Measurements from ENCODE around the gene GLB1L. TPM values are rescaled to one million over a fixed set of nuclear protein-coding genes. Genes with fewer than 3 reads are reported as not detected.
"Not testable (repeated sequence)": the region's sequence is repeated elsewhere in the genome, so short reads cannot be mapped to it uniquely, and the experiment has no call there.

The GLB1L gene
- total RNA-seq, 1 donor from 2014 or later = 12.0 TPM

DNA sequence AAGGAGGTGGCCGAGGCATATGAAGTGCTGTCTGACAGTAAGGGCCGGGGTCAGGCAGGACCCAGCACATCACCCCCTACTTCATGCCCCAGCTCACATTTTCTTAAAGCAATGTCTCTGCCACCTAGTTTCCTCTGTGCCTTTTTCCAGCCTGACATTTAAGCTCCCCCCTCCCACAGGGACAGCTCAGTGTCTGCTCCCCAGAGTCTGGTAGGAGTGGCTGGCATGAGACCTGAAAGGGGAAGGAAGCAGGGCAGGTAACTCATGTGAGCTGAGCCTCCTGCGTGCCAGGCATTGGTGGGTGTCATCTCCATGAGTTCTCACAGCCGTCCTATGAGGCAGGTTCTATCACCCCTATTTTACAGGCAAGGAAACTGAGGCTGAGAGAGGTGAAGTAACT lies 35.4 kb upstream of the GLB1L start:
- no peak for DNase-seq (ENCODE audit: low spot score)

DNA sequence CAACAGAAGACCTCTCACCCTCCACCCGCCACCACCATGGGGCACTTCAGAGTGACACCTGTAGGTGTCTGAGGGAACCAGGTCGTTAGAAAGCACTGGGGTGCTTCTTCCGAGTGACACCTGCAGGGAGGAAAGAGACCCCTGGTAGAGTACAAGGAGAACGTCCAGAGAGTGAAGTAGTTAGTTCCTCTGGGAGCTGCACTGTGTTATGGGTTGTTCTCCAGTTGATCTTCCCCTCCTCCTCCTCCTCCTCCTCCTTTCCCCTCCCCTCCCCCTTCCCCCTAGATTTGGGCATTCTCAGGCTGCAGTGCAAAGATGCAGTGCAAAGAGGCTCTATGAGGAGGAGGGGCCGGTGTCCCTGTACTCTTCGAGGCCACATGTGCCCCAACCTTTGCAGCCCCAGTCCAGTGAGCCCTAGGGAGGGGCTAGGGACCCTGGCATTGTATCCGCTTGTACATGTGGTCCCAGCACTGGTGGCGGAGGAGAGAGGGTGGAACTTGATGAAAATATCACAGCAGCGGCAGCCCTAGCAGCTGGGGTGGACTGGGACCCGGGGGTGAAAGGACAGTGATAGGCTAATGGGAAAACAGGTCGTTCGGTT lies 34.8 kb upstream of the GLB1L start:
- DNase-seq (ENCODE audit: low spot score) = no peak

DNA sequence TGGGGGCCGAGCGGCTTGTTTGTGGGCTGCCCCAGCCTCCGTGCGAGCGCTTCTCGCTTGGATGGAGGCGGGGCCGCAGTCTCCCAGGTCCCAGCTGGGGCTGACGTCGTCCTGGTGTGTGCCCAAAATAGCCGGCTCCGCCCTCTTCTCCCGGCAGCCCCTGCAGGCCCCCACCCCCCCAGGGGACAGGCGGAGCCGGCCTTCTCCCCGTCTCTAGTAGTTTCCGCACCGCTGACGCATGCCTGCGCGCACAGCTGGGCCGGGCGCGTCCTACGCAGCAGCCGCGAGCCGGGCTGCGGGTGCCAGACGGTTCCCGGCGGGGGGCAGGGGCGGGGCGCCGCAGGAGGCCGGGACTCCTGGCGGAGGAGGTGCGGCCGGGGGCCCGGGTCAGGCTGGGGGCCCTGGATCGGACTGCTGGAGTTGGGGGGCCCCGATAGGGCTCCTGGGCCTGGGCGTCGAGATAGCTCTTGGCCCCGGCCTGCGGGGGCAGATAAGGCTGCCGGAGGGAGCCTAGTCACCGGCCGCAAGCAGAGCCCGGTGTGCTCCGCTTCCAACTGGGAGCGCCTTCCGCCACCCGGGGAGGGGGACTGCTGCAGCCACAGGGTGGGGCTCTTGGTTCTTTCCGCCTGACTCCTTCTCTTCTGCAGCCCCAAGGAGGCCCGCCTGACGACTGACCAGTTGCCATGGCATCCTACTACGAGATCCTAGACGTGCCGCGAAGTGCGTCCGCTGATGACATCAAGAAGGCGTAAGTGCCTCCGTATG lies 34.1 kb upstream of the GLB1L start, which contains the start of gene DNAJB2:
Gene DNAJB2 (plus strand): TSS at position 216 of the 765 bp plus-strand sequence. CDS start 468 bp downstream, at position 684.
- DNase-seq (ENCODE audit: low spot score) = peak; percentile 99

DNA sequence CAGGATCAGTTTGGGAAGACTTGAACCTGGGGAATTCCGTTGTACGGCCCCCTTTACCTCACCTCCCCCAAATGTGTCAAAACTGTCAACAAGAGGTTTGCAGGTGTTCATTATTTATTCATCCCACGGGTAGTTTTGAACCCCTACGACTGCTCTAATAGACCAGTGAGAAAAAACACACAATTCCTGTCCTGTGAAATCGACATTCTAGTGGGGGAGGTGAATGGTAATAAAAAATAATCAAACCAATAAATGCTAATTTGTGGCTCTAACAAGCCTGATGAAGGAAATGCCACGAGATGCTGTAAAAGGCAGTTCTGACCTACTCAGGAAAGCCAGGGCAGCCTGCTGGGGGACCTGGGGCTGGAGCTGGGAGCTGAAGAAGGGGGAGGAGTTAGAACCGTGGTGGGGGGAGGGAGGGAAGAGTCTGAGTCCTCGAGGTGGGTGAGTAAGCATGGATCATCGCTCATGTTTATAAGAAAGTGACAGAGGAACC lies 33.5 kb upstream of the GLB1L start:
- no peak for DNase-seq (ENCODE audit: low spot score)

DNA sequence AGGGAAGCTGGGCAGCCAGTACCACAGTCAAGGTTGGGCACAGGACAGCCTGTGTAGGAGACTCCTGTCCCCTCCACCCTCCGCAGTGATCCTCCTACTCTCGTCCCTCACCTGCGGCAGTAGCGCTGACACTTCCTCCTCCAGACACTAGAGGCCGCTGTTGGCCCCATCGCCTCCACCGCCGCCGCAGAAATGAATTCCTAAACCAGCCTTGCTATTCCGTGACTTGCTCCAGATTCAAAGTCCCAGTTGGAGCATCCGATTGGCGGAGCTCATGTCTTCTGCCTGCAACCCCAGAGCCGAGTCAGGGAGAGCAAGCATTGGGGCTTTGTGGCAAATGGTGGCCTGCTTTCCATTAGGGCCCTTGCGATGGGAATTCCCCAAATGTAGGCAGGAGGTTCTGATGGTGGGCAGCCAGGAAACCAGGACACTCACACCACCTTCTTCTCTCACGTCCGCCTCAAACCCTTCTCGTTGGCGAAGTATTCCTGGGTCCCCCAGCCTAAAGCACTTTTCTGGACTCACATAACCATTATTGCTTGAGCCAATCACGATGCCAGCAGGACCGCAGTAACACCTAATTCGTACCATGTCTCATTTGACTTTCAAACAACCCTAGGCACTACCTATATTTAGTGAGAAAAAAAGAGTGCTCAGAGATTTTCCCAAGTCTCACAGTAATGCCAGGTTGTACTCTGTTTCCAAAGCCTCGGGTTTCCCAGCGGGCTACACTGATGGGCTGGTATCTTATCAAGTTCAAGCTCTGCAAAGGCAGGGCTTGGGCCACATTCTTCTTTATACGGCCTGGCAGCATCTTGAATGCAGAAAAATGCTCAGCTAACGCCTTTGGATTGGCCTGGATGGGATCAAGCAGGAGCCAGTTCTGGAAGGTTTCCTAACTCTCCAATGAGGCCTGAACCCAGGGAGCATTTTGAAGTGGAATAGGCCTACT lies 32.7 kb upstream of the GLB1L start:
- DNase-seq (ENCODE audit: low spot score) = peak; percentile 84

DNA sequence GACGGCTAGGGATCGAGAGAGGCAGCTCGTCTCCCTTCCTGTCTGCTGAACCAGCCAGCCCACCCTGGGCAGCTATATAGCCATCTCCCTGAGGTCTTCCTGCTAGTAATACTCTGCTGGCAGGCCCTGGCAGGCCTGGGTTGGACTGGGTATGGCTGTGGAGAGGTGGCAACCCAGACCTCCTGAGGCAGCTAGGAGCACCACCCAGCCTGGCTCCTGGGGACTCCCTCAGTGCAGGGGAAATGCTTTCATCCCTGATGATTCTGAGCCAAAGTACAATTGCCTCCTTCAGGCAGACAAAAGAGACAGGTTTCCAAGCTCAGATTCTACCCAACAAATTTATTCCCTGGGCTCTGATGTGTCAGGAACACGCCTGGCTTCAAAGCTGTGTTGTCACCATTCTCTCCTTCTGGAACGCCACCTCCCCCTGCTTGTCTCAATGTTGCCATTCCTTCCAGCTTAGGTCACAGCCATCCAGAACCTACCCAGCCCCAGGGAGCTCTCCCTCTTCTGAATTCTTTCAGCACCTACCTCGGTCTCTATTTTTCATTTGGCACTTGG lies 29.2 kb upstream of the GLB1L start:
- DNase-seq (ENCODE audit: low spot score) = peak; percentile 77

DNA sequence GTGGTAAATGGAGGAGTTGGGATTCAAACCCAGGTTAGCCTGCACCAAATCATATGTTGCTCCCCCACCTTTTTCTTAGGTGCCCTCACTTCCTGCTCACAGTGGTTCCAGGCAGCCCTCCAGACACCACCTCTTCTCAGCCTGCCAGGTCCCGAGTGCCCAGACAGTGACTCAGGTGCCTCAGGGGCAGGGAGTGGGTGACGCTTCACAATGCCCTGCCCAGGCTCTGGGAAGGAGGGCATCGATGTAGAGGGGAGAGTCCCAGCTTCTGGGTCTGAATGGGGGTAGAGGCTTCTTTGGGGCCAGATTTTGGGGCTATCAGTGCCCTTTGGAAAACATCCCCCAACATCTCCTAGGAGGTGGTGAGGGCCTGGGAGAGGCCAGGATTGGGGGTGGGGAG lies 28.7 kb upstream of the GLB1L start:
- no peak for DNase-seq (ENCODE audit: low spot score)

DNA sequence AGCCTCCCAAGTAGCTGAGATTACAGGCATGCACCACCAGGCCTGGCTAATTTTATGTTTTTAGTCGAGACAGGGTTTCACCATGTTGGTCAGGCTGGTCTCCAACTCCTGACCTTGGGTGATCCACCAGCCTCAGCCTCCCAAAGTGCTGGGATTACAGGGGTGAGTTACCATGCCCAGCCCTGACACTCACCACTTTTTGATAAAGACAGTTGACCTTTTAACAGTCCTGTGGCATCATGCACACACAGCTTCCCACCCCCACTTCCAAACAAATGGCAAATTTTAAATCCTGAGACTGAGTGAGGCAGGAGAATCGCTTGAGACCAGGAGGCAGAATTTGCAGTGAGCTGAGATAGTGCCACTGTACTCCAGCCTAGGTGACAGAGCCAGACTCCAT lies 27.8 kb upstream of the GLB1L start:
- DNase-seq (ENCODE audit: low spot score) = no peak

DNA sequence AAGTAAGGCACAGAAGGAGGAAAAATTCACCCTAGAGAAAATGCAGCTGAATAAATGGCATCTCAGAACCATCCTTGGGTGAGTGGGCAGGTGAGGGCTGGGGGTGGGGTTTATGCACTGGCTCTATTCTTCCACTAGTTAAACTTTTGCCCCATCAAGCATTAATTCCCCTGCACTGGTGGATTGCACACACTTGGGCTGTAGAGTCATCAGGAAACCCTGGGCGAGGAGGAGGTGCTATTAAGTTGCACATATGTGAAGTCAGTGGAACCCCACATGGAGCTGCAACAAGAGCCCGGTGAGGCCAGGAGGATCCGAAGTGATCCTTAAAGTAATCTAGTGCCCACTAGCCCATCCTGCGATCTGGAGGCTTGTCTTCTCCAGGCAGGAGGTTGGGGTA lies 27.1 kb upstream of the GLB1L start:
- no peak for DNase-seq (ENCODE audit: low spot score)

DNA sequence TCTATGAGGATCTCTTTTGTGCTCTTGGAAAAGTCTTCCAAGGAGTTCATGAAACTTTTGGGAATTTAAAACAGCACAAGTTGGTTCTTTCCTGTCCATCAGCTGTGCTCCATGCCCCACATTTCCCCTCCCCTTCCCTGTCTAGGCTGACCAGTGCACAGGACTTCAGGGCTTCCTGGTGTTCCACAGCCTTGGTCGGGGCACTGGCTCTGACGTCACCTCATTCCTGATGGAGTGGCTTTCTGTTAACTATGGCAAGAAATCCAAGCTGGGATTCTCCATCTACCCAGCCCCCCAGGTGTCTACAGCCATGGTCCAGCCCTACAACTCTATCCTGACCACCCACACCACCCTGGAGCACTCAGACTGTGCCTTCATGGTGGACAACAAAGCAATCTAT lies 25.8 kb upstream of the GLB1L start:
- DNase-seq (ENCODE audit: low spot score) = no peak

DNA sequence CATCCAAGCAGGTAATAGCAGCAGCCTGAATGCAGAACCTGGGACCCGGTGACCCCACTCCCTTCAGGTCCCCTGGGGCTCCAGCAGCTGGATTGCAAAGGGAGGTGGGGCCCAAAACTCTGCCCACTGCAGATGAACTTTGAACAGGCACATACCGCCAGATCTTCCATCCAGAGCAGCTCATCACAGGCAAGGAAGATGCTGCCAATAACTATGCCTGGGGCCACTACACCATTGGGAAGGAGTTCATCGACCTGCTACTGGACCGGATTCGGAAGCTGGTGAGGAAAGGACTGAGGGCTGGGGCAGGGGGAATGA lies 24.8 kb upstream of the GLB1L start:
- DNase-seq (ENCODE audit: low spot score) = no peak

DNA sequence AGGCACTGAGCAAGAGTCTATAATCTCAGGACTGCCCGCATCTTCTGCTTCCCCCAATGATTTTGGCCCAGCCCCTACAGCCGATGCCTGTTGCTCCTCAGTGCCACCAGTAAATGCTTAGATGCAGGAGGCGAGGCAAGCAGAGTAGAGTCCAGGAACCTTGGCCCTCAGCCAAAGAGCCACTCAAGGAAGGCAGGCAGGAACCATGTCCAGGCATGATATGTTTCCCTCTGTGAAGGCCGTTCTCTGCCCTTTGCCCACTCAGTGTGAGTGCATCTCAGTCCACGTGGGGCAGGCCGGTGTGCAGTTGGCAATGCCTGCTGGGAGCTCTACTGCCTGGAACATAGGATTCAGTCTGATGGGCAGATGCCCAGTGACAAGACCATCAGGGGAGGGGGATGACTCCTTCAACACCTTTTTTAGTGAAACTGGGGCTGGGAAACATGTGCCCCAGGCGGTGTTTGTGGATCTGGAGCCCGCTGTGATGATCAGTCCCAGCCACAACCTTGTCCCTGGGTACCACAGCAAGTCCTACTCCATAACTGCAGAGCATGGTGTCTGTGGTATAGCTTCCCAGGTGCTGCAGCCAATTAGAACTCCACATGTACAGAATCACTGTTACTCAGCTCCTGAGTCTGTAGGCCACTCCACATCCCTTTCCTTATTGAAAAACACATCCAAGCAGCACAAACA lies 24.3 kb upstream of the GLB1L start:
- DNase-seq (ENCODE audit: low spot score) = no peak

DNA sequence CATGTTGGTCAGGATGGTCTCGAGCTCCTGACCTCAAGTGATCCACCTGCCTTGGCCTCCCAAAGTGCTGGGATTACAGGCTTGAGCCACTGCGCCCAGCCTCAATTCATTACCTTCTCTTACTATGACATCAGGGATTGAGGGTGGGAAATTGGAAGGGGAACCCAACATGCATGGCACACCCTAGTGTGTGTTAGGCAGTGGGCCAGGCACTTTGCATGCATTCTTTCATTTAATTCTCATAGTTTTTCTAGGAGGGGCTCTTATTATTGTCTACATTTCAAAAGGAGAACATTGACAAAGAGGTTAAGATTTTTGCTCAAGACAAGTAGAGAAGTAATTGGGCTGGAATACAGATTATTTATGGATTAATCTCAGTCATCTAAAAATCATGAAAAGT lies 23.1 kb upstream of the GLB1L start:
- DNase-seq (ENCODE audit: low spot score) = no peak

DNA sequence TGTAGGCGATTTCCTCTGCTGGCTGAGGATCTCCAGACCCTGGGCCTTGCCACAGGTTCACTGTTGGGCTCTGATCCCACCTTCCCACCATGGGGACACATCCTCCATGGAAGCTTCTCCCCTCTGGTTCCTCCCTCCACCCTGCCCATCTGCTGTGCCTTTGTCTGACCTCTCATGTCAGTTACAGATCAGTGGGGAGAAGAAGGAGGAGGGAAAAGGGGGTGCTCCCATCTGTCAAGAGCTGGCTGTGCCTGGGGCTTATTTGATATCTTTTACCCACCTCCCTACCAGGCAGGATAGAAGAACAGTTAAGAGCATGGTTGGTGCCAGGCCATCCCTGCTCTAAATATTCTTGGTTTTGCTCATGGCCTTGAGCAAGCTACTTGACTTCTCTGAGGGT lies 21.6 kb upstream of the GLB1L start:
- DNase-seq (ENCODE audit: low spot score) = no peak

DNA sequence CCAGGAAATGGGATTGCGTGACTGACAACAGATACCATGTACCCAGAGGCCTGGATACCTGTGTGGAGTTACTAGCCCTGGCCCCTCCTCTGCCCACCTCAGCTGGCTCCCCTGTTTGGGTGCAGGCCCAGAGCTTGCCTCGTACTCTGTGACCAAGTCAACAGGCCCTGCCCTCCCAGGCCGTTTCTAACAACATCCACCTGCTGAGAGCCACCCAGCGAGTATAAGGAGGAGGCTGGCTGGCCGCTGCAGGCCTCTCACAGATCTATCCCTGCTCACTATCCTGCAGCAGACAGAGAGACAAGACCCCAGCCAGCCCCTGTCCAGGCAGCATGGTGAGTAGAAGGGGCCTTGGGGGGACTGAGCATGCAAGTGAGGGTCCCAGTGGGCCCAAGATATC lies 21.0 kb upstream of the GLB1L start:
- no peak for DNase-seq (ENCODE audit: low spot score)

DNA sequence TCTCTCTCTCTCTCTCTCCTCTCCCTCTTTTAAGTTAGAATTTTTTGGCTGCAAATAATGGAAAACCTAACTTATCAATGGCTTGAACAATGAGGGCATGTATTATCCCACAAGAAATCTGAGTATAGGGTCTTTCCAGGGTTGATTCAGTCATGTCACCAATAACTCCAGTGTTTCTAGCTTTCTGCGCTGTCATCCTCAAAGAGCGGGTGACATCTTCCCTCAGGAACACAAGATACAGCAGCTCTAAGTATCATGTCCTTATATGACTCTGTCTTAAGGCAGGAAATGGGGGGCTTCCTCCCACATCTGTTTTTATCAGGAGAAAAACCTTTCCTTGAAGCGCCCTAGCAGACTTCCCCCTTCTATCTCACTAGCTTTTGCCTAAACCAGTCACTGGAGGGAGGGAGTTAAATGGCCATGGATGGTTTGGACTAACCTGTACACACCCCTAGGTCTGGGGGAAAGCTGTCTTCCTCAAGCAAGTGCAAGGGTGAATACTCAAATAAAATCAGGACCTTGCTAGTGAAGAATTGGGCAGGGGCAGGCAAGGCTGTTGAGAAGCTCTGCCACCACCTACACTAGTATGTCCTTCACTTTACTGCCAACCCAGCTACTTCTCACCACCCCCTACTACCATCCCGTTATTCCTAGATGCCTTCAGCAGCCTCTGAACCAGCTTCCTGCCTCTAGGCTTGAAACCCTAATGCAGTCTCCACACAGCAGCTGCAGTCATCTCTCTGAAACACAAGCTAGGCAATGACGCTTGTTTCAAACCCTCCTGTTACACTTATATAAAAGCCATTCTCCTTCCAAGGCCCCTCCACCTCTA lies 16.0 kb upstream of the GLB1L start:
- DNase-seq (ENCODE audit: low spot score) = no peak

DNA sequence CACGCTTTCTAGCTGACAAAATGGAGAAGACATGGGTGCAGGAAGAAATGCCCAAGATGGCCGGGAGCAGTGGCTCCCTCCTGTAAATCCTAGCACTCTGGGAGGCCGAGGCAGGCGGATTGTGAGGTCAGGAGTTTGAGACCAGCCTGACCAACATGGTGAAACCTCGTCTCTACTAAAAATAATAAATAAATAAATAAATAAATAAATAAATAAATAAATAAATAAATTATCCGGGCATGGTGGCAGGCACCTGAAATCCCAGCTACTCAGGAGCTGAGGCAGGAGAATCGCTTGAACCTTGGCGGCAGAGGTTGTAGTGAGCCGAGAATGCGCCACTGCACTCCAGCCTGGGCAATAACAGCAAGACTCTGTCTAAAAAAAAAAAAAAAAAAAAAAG lies 13.7 kb upstream of the GLB1L start:
- DNase-seq (ENCODE audit: low spot score) = not testable (repeated sequence)

DNA sequence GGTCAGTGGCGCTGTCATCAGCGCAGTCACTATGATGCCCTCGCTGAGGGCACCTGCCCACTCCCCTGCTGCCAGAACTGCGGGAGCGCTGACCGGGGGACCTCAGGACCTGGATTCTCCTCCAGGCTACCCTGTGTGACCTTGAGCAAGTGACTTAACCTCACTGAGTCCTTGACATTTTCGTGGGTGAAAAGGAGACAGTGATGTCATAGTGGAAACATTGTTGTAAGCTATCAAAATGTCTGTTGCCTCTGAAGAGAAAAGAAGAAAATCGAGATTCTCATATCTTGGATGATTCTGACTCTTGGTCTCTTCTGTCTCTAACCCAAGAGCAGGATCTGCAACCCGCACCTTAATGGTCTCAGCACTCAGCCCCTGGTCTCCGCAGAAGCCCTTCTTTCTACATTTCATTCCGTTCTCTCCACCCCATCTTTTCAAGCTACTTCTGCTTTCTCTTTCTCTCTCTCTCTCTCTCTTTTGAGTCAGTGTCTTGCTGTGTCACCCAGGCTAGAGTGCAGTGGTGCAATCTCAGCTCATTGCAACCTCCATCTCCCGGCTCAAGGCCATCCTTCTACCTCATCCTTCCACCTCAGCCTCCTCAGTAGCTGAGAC lies 9.5 kb upstream of the GLB1L start:
- DNase-seq (ENCODE audit: low spot score) = no peak

DNA sequence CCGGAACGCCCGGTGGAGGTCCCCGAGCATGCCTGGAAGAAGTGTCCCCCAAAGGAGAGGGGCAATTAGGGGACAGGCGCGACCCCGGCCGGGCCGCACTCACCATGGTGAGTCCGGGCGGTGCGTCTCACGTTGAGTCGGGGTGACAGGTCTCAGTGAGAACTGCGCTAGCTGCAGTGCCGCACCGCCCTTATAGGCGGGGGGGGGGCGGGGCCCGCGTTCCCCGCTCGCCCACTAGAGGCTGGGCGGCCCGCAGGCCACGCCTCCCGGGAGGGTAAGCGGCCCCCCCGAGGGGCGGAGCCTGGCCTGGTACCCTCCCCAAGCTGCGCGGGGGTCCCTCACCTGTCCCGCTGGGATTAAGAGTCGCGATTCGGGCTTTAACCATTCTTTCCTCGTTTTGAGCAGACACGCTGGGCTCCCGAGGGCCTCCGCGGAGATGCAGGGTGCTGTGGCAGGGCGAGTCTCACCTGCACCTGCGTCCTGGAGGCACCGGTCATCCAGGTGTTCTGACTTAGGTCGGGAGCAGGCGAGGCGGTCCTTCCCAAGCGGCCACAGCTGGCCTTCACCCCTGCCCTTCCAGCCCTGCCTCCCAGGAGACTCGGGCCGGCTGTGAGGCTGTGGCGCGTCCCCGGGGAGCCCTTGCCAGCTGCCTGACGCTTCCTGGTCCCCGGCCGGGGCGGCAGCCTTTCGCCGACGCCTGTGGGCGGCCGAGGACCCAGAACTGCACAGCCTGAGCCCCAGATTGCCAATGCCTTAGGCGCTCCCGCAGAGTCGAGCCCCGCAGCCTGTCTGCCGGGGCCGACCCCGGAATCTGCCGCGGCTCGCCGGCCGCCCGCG lies 8.7 kb upstream of the GLB1L start, which contains the start of gene TUBA4A:
Gene TUBA4A (minus strand): TSS at position 166 of the 837 bp plus-strand sequence. CDS start 60 bp downstream, at position 106.
- peak; percentile 58 for DNase-seq (ENCODE audit: low spot score)

Data from umbilical cord (tissue), 2 donors.